IPS DF 19.7 (cell line): ENCODE data around the gene RNF19B.

Experiments
- DNase-seq: peaks from one replicate; pipeline ENCODE4 v3.0.0-alpha.2; 2013; ENCODE audit warnings: low read depth, low spot score

Gene RNF19B

GRCh38 chr1:32901823-32902534 is 62.6 kb downstream of the RNF19B start:
- DNase-seq, result no peak

DNA sequence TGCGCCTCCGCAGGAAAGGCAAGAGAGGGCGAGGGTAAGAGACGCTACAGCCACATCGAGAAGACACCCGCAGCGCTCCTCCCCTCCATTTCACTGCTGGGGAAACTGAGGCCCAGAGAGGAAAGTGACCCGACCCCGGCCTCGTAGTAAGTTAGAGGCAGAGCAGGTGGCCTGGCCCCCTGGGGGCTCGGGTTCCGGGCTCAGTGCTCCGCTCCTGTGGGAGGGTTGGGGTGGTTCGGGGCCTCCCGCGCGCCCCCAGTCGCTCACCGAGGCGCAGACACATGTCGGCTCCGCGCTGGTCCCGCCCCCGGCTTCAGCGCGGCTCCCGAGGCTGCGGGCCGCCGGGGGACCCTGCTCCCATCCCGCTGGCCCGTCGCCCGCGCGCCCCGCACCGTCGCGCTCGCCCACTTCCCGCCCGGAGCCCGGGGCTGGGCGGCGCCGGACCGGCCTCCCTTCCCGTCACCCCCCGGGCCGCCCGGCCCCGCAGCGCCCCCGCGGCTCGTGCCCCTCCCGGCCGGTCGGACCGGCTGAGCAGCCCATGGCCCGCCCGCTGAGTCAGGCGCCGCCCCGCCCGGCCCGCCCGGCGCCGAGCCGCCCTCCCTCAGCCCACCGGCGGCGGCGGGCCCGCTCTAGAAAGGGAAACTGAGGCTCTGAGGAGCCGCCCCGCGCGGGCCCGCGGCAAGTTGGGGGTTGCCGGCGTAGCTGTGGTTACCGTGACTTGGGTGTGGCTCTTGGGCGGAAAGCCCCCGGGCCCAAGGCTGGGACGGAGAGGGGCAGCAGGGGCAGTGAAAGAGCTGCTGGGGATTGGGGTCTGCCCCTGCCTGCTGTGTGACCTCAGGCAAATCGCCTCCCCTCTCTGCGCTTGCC is 63.4 kb downstream of the RNF19B start, which contains the start of gene TMEM54:
TMEM54 (minus strand) TSS at position 434 of the 867 bp plus-strand sequence; CDS start at position 283, 151 bp downstream.
- DNase-seq, result no peak

GRCh38 chr1:32900371-32900955 is 64.1 kb downstream of the RNF19B start:
- DNase-seq, result no peak

GRCh38 chr1:32899586-32900296 is 64.9 kb downstream of the RNF19B start:
- DNase-seq, result no peak

- DNase-seq, result no peak
Measured at GRCh38 chr1:32898958-32899357, 65.7 kb downstream of the RNF19B start.

GRCh38 chr1:32898056-32898455 is 66.6 kb downstream of the RNF19B start:
- DNase-seq, result no peak

DNA sequence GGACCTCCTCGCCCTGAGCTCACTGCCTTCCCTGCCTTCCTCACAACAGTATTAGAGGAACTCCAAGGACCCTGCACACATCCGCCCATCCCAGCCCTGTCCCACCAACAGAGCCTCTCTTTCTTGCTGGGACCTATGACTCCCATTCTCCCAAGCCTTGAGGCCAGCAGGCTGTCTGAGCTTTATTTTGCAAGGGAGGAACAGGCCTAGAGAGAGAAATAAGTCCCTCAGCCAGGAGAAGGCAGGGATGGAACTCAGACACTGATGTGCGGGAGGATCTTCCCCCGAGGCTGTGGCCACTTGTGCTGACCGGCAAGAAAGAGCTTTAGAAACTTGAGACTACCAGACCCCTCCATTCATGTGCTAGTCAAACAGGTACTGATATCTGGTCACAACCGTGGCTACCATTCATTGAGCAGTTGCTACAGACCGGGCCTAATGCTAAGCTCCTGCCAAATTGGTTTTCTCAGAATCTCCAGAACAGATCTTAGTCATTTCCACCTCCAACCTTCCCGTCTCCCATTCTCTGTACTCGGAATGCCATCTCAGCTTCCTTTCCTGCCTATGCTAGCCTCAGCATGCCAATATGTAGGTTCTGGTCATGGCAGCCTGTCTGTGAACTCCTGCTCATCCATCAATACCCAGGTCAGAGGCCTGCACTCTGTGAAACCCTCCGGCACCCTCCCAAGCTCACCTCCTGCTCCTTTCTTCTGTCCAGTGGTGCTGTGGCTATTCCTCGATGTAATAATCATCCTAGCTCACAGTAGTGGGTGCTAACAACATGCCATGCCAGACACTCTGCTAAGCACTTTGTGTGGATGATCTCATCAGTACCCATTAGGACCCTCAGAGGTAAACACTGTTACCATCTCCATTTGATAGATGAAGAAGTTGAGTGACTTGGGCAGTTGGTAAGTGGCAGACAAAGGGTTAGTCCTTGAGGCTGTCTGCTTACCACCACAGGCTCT is 67.2 kb downstream of the RNF19B start:
- DNase-seq, result no peak

GRCh38 chr1:32896451-32896850 is 68.2 kb downstream of the RNF19B start:
- DNase-seq, result no peak

GRCh38 chr1:32895325-32896215 is 69.0 kb downstream of the RNF19B start:
- no peak for DNase-seq

DNA sequence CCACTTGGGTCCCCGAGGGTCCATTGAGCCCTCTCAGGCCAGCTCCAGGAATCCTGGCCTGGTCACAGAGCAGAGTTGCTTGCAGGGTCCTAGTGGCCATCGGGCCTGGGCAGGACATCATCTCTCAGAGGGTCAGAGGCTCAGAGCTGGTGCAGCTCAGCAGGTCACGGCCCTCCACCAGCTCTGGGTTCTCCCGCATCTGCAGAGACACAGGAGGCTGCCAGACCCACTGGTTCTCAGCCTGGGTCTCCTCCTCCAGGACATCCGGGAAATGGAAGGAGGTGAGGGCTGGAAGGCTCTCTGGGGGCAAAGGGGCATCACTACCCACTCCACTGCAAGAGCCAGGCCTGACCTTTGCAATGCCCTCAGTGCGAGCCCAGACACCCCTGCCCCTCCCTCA is 69.9 kb downstream of the RNF19B start:
- no peak for DNase-seq

- DNase-seq, result no peak
Measured at GRCh38 chr1:32894019-32894600, 70.5 kb downstream of the RNF19B start.

DNA sequence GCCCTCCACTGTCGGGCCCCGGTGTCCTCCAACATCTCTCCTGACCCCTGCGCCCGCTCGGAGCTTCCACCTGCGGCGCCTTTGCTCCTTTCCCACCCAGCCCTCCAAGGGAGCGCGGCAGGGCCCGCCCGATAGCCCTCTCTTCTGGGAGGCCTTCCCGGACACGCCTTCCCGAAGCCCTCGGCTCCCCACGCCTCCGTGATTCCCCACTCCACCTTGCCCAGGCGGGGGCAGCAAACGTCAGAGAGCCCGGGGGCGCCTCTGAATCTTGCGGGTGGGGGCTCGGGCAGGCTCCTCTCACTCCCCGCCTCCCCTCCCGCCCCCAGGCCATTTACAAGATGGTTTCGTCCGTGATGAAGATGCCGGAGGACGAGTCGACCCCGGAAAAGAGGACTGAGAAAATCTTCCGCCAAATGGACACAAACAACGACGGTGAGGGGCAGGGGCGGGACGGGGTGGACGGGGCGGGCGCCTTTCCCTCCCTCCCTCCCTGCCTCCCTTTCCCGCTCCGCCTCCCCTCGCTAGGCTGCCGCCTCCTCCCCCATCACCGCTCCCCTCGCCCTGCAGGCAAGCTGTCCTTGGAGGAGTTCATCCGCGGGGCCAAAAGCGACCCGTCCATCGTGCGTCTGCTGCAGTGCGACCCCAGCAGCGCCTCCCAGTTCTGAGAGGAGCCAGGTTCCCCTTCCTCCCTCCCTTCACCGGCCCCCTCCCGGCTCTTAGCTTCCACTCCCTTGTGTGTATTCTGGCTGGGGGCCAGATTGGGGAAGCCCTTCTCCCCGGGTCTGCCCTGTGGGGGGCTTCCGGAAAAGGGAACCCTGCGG is 71.2 kb downstream of the RNF19B start:
- no peak for DNase-seq

DNA sequence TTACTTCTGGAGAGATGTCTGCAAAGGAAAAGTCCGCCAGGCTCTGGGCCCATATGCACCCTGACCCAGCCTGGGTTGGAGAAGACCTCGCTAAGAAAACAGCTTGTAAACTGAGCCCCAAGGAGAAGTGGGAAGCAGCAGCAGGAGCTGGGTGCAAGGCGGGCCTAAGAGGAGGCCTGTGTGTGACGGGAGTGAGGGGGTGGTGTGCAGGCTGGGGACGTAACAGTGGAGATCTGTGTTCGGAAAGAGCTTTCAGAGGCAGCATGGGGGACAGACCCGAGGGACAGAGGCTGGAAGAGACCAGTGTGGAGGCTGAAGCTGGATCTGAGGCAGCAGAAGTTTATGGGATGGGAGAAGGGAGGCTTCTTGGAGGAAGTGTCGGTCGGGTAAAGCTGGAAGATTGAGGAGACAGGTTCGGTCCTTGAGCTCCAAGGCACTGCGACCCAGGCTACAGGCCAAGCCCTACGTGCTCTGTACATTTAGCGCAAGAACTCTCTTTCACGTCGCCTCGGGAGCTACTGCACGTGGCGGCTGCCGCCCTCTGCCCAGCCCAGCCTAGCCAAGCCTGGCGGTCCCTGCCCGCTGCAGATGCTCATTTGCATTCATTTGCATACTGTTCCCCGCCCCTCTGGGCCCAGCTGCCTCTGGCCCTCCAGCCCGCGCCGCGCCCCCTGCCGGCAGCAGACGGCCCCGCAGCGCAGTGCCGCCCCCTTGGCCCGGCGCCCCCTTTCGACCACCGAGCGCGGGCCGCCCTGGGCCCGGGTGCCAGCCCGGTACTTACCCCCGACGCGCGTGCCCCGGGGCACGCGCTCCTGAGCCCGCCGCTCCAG is 72.0 kb downstream of the RNF19B start:
- DNase-seq, result peak; percentile 67

- DNase-seq, result no peak
Measured at GRCh38 chr1:32891630-32892029, 73.0 kb downstream of the RNF19B start.

- no peak for DNase-seq
Measured at GRCh38 chr1:32891241-32891570, 73.4 kb downstream of the RNF19B start.

GRCh38 chr1:32890516-32891240 is 73.9 kb downstream of the RNF19B start:
- DNase-seq, result no peak

- no peak for DNase-seq
Measured at GRCh38 chr1:32889731-32890278, 74.8 kb downstream of the RNF19B start.
